H1 (cell line): ENCODE measurements around the gene EVA1C. TPM values are rescaled to one million over a fixed set of nuclear protein-coding genes. Genes with fewer than 3 reads are reported as not detected.

ENCODE experiments used
- CTCF ChIA-PET: fragments of 300-600 bp; sonication (Branson Sonifier 250); formaldehyde crosslinking; loops from one replicate; lab custom pipeline; 2021; ENCODE audit not compliant: partially characterized antibody; lab: Charles Lee
- POLR2A ChIA-PET: fragments of 300-600 bp; sonication (Branson Sonifier 250); formaldehyde crosslinking; loops from one replicate; lab custom pipeline; 2021; ENCODE audit warnings: inconsistent platforms; ENCODE audit not compliant: partially characterized antibody; lab: Charles Lee
- DNase-seq, 2 experiments: peaks; one replicate each; pipeline versions ENCODE4 v3.0.0 to v3.0.0-alpha.2; 2010 to 2022; ENCODE audit warnings: low spot score in 2 of 2, low read depth in 1 of 2, mixed read lengths in 1 of 2
- FAIRE-seq: peaks from 2 replicates; lab custom pipeline; 2011; peaks lifted over from hg19 to GRCh38; lab: Jason Lieb, UNC
- H2AFZ ChIP-seq: 2 replicates; pipeline ENCODE4 v1.8.1; 2012; ENCODE audit warnings: low read length, inconsistent platforms
- H2AK5ac ChIP-seq: 2 replicates; pipeline ENCODE4 v1.6.1; 2013; ENCODE audit warnings: low read depth, low read length
- H2BK120ac ChIP-seq: replicated peaks from 2 replicates; pipeline ENCODE3; 2013; ENCODE audit warnings: low read depth, low read length, inconsistent platforms
- H2BK12ac ChIP-seq: 2 replicates; pipeline ENCODE4 v1.6.1; 2013; ENCODE audit warnings: low read depth, low read length
- H2BK15ac ChIP-seq: 2 replicates; pipeline ENCODE4 v1.6.1; 2013; ENCODE audit warnings: low read length
- H2BK20ac ChIP-seq: 2 replicates; pipeline ENCODE4 v1.6.1; 2013; ENCODE audit warnings: low read length
- H2BK5ac ChIP-seq: 2 replicates; pipeline ENCODE4 v1.6.1; 2013; ENCODE audit warnings: low read depth, low read length
- H3K14ac ChIP-seq: 2 replicates; pipeline ENCODE4 v1.6.1; 2013; ENCODE audit warnings: inconsistent platforms; ENCODE audit not compliant: insufficient read length
- H3K18ac ChIP-seq: 2 replicates; pipeline ENCODE4 v1.6.1; 2013; ENCODE audit warnings: low read length; ENCODE audit errors: extremely low read depth
- H3K23ac ChIP-seq: 2 replicates; pipeline ENCODE4 v1.6.1; 2013; ENCODE audit warnings: inconsistent platforms; ENCODE audit not compliant: insufficient read length
- H3K23me2 ChIP-seq: 2 replicates; pipeline ENCODE4 v1.6.1; 2013; ENCODE audit warnings: low read depth, low read length
- H3K27ac ChIP-seq: 2 replicates; pipeline ENCODE4 v1.6.1; 2011; ENCODE audit warnings: low read depth, low read length, inconsistent platforms
- H3K27me3 ChIP-seq, 4 experiments: replicated peaks in 1 of 4; 1 replicate in 1 of 4; 2 replicates in 3 of 4; pipeline versions ENCODE4 v1.6.1 to v1.8.1; 2011 to 2013; ENCODE audit warnings: low read length in 3 of 4, mild to moderate bottlenecking in 3 of 4, inconsistent platforms in 2 of 4, mixed read lengths in 2 of 4, moderate library complexity in 1 of 4; ENCODE audit not compliant: control insufficient read depth in 3 of 4, insufficient read depth in 3 of 4; ENCODE audit errors: extremely low read depth in 1 of 4
- H3K36me3 ChIP-seq, 4 experiments: 2 replicates each; pipeline versions ENCODE4 v1.6.1 to v1.8.1; 2011 to 2013; ENCODE audit warnings: mild to moderate bottlenecking in 4 of 4, low read length in 3 of 4, moderate library complexity in 2 of 4, control low read depth in 1 of 4, inconsistent platforms in 1 of 4; ENCODE audit not compliant: insufficient read depth in 4 of 4, control insufficient read depth in 2 of 4
- H3K4ac ChIP-seq: replicated peaks from 2 replicates; pipeline ENCODE3; 2013; ENCODE audit warnings: low read length, low read depth, mixed read lengths, inconsistent platforms; ENCODE audit not compliant: insufficient read length
- H3K4me1 ChIP-seq, 4 experiments: replicated peaks in 1 of 4; 1 replicate in 1 of 4; 2 replicates in 3 of 4; pipeline versions ENCODE4 v1.6.1 to v1.8.1; 2011 to 2013; ENCODE audit warnings: low read length in 3 of 4, inconsistent platforms in 2 of 4, mixed read lengths in 1 of 4; ENCODE audit not compliant: insufficient read depth in 4 of 4, control insufficient read depth in 3 of 4
- H3K4me2 ChIP-seq, 2 experiments: 2 replicates each; pipeline versions ENCODE4 v1.6.1 to v1.8.1; 2011 to 2013; ENCODE audit warnings: low read depth in 2 of 2, low read length in 2 of 2, control low read depth in 1 of 2, inconsistent platforms in 1 of 2, mild to moderate bottlenecking in 1 of 2; ENCODE audit not compliant: insufficient read depth in 1 of 2
- H3K4me3 ChIP-seq, 4 experiments: fragments of 200-600, 300-600 bp in 1 of 4; sonication (generic), shearing (Covaris generic), sonication (Bioruptor Twin) in 1 of 4; 2 replicates each; pipeline versions ENCODE4 v1.5.1 to v1.8.1; 2011 to 2016; ENCODE audit warnings: low read length in 4 of 4, low read depth in 3 of 4, control low read depth in 2 of 4, inconsistent platforms in 2 of 4, mild to moderate bottlenecking in 2 of 4, mixed read lengths in 1 of 4, moderate library complexity in 1 of 4; ENCODE audit not compliant: insufficient read depth in 2 of 4; ENCODE audit errors: extremely low read depth in 1 of 4
- H3K56ac ChIP-seq: replicated peaks from 2 replicates; pipeline ENCODE3; 2013; ENCODE audit warnings: low read depth, mild to moderate bottlenecking, mixed read lengths, low read length, inconsistent platforms; ENCODE audit not compliant: insufficient read length
- H3K79me1 ChIP-seq: 2 replicates; pipeline ENCODE4 v1.6.1; 2013; ENCODE audit warnings: low read depth, low read length, control low read depth
- H3K79me2 ChIP-seq, 2 experiments: 2 replicates each; pipeline versions ENCODE4 v1.6.1 to v1.8.1; 2012 to 2013; ENCODE audit warnings: low read length in 2 of 2, mild to moderate bottlenecking in 2 of 2, inconsistent platforms in 1 of 2; ENCODE audit not compliant: insufficient read depth in 2 of 2, control insufficient read depth in 1 of 2
- H3K9ac ChIP-seq, 4 experiments: replicated peaks in 1 of 4; 1 replicate in 1 of 4; 2 replicates in 3 of 4; pipeline versions ENCODE4 v1.6.1 to v1.8.1; 2011 to 2013; ENCODE audit warnings: low read depth in 3 of 4, low read length in 3 of 4, control low read depth in 2 of 4, mild to moderate bottlenecking in 2 of 4, moderate library complexity in 2 of 4, inconsistent platforms in 1 of 4; ENCODE audit errors: extremely low read depth in 1 of 4
- H3K9me3 ChIP-seq, 2 experiments: 2 replicates each; pipeline versions ENCODE4 v1.6.1 to v1.8.1; 2012 to 2013; ENCODE audit warnings: mild to moderate bottlenecking in 2 of 2, moderate library complexity in 2 of 2, control low read depth in 1 of 2, inconsistent platforms in 1 of 2, low read depth in 1 of 2, low read length in 1 of 2, mixed read lengths in 1 of 2; ENCODE audit not compliant: insufficient read depth in 2 of 2
- H4K20me1 ChIP-seq, 2 experiments: replicated peaks in 1 of 2; 2 replicates each; pipeline versions ENCODE3 to v1.8.1; 2011 to 2013; ENCODE audit warnings: inconsistent platforms in 2 of 2, low read length in 2 of 2, mild to moderate bottlenecking in 1 of 2; ENCODE audit not compliant: insufficient read depth in 2 of 2, control insufficient read depth in 1 of 2
- H4K5ac ChIP-seq: 2 replicates; pipeline ENCODE4 v1.6.1; 2013; ENCODE audit warnings: low read length, low read depth, mixed read lengths, inconsistent platforms; ENCODE audit not compliant: insufficient read length
- H4K8ac ChIP-seq: 2 replicates; pipeline ENCODE4 v1.8.0; 2013; ENCODE audit warnings: mild to moderate bottlenecking, moderate library complexity, low read length, inconsistent platforms; ENCODE audit not compliant: insufficient read depth; ENCODE audit errors: extremely low read depth
- H4K91ac ChIP-seq: replicated peaks from 2 replicates; pipeline ENCODE3; 2013; ENCODE audit warnings: low read length, mixed read lengths, inconsistent platforms; ENCODE audit not compliant: insufficient read length
- BACH1 ChIP-seq: IDR thresholded peaks from 2 replicates; pipeline ENCODE4 v1.6.1; 2012; ENCODE audit warnings: low read length, improper control_type of control experiment
- GABPA ChIP-seq: IDR thresholded peaks from 2 replicates; pipeline ENCODE4 v1.6.1; 2011; ENCODE audit warnings: mild to moderate bottlenecking, low read length, moderate library complexity, borderline replicate concordance; ENCODE audit not compliant: insufficient read depth
- POU5F1 ChIP-seq: IDR thresholded peaks from 2 replicates; pipeline ENCODE4 v1.6.1; 2011; ENCODE audit warnings: low read depth, mild to moderate bottlenecking, low read length, moderate library complexity
- RFX5 ChIP-seq: IDR thresholded peaks from 2 replicates; pipeline ENCODE4 v1.6.1; 2011; ENCODE audit warnings: low read depth, low read length, improper control_type of control experiment, borderline replicate concordance
- WGBS, 2 experiments: shearing (Covaris generic) in 1 of 2; methylation state at CpG; one replicate each; pipeline versions ENCODE4 v1.1.6 to v1.1.7; 2013 to 2015; ENCODE audit warnings: low lambda C conversion rate in 2 of 2, mixed read lengths in 2 of 2, inconsistent platforms in 1 of 2, low coverage in 1 of 2, missing lambda C conversion rate in 1 of 2; ENCODE audit not compliant: insufficient replicate concordance in 2 of 2, insufficient coverage in 1 of 2, insufficient read length in 1 of 2; ENCODE audit errors: extremely low coverage in 1 of 2, missing lambda C conversion rate in 1 of 2; 5-methylcytosine and 5-hydroxymethylcytosine counted together
- polyA plus RNA-seq, 7 experiments: library from polyadenylated mRNA; depleted of rRNA in 3 of 7; stranded (reverse) in 5 of 7; unstranded in 2 of 7; fragments of >200 nt in 5 of 7; fragments of 200-250 nt in 2 of 7; gene quantifications; 1 replicate in 5 of 7; 2 replicates in 1 of 7; 4 replicates in 1 of 7; pipeline versions ENCODE4 v1.2.1 to v1.2.3, GENCODE V29; 2011 to 2013; ENCODE audit warnings: missing spikeins in 2 of 7, mixed read lengths in 2 of 7
- total RNA-seq: library from RNA; stranded (reverse); fragmentation: NEBNext Ultra II Directional; extraction: Animal tissue kit (Norgen Biotek cat#: 25700); gene quantifications from 2 replicates; pipeline ENCODE4 v1.2.1, GENCODE V29; 2021

EVA1C gene
- total and polyA plus RNA-seq, 2 of the 8 experiments (the other 6 are each of a cell fraction or from before 2014, with no cell fraction given): 2.6 to 3.6 TPM

DNA sequence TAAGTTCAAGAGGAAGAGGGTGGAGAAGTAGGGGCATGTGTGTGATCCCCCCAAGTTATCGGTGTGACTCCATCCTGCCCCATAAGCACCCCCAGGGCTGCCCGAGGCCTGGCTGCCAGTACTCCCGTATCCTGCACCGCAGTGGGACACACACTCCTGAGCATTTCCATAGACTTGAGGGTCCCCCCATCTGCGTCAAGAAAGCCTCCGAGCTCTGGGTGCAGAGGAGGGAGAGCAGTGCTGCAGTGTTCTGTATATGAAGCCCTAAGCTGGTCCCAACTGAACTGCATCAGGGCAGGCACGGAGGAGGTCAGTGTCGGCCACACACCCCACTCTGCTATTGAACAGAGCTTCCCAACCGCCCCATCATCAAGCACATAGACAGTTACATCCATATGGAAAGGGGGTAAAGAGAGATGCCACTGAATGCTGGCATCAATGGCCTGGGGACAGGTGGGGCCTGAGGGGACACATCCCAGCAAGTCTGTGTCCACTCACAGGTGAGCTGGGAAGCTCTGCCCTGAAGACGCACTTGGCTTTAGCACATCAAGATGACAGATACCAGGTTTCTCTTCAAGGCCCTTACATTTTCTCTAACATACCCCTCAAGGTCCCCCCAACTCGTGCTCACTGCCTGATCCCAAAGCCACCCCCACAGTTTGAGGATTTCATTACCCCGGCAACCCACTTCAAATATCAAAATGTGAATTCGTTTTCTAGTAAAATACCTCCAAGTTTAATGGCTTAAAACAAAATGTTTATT lies 64.3 kb downstream of the EVA1C start:
- Histone ChIP-seq H3K56ac (no peak overlapping the region), H3K4ac (no peak overlapping the region), H2BK20ac (no peak overlapping the region), H3K9ac (no peak overlapping the region), H2BK120ac (no peak overlapping the region), H3K27ac (no peak overlapping the region), H4K5ac (no peak overlapping the region), H3K27me3 (no peaks in the 10 kb centered on the region), H2BK5ac (no peak overlapping the region), H2AK5ac (no peak overlapping the region), H4K8ac (no peak overlapping the region), H3K23ac (no peak overlapping the region), H3K4me3 (no peak overlapping the region), H3K4me2 (no peak overlapping the region), H2AFZ (no peak overlapping the region), H4K20me1 (no peaks in the 10 kb centered on the region), H3K79me1 (no peaks in the 10 kb centered on the region), H3K14ac (no peak overlapping the region), H3K79me2 (no peaks in the 10 kb centered on the region), H3K4me1 (peaks cover 0 to 7% (median 4%) of the 10 kb centered on the region in 4 experiments; a peak in 5 of 7 replicates), H3K18ac (no peak overlapping the region; the same call in 1 of the 2 replicates), H3K9me3 (no peaks in the 10 kb centered on the region), H4K91ac (no peak overlapping the region), H2BK12ac (no peak overlapping the region; the same call in 1 of the 2 replicates), H2BK15ac (no peak overlapping the region), H3K36me3 (no peaks in the 10 kb centered on the region), H3K23me2 (no peaks in the 10 kb centered on the region)
- DNase-seq (no peak), FAIRE-seq (no peak)
- POLR2A ChIA-PET: no interaction called here
- TF ChIP-seq RFX5 (no peak), GABPA (no peak), POU5F1 (no peak), BACH1 (no peak)
- 83% methylated on average over 13 of the region's 13 CpGs; no CpG with 5 or more reads in 1 of the 2 experiments for WGBS, 2 experiments
- CTCF ChIA-PET: no interaction called here
